ENCODE results near the gene TEX26.

DNA sequence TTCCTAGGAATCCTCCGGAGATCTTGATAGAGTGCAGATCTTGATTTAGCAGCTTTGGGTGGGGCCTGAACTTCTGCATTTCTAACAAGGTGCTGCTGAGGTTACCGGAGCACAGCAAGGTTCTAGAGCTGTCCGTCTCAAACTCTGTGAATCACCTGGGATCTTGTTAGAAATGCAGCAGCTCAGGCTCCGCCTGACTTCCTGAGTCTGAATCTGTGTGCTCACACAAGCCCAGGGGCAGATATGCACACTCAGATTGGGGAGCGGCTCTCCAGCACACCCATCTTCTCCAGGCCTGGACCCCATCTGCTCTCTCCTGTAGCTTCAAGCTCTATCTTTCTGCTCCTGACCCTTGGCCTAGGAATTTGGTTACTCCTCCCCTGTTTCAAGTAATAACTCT is 3.5 kb upstream of the TEX26 start:
- TF ChIP-seq CBX8 (IDR thresholded peaks at IDR 0.05) (no peak), EP300 (IDR thresholded peaks at IDR 0.05) (no peak), CEBPB (IDR thresholded peaks at IDR 0.05) (no peak)
- TF ChIP-seq, protein P1, sequence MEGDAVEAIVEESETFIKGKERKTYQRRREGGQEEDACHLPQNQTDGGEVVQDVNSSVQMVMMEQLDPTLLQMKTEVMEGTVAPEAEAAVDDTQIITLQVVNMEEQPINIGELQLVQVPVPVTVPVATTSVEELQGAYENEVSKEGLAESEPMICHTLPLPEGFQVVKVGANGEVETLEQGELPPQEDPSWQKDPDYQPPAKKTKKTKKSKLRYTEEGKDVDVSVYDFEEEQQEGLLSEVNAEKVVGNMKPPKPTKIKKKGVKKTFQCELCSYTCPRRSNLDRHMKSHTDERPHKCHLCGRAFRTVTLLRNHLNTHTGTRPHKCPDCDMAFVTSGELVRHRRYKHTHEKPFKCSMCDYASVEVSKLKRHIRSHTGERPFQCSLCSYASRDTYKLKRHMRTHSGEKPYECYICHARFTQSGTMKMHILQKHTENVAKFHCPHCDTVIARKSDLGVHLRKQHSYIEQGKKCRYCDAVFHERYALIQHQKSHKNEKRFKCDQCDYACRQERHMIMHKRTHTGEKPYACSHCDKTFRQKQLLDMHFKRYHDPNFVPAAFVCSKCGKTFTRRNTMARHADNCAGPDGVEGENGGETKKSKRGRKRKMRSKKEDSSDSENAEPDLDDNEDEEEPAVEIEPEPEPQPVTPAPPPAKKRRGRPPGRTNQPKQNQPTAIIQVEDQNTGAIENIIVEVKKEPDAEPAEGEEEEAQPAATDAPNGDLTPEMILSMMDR (IDR thresholded peaks at IDR 0.05), result no peak
- TF ChIP-seq, protein P2, sequence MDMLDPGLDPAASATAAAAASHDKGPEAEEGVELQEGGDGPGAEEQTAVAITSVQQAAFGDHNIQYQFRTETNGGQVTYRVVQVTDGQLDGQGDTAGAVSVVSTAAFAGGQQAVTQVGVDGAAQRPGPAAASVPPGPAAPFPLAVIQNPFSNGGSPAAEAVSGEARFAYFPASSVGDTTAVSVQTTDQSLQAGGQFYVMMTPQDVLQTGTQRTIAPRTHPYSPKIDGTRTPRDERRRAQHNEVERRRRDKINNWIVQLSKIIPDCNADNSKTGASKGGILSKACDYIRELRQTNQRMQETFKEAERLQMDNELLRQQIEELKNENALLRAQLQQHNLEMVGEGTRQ (IDR thresholded peaks at IDR 0.05), result no peak

All from A549 (cell line).